ENCODE measurements around the gene SOX9.

DNA sequence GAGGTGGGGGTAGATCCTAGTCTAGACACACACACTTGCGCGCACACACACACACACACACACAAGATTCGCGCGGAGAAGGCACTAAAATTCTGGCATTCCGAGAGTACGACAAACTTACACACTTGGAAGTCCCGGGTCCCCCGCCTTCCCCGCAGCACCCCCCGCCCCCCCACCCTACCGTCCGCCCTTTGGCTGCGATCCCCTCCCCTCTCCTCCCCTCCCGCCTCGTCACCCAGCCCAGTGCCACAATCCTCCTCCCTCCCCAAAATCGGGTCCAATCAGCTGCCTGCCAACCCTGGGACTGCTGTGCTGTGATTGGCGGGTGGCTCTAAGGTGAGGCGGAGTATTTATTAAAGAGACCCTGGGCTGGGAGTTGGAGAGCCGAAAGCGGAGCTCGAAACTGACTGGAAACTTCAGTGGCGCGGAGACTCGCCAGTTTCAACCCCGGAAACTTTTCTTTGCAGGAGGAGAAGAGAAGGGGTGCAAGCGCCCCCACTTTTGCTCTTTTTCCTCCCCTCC, at the start of gene SOX9:
- TF ChIP-seq EZH2 (IDR thresholded peaks at IDR 0.05; ENCODE audit: borderline replicate concordance), result no peak
- TF ChIP-seq, protein P1, sequence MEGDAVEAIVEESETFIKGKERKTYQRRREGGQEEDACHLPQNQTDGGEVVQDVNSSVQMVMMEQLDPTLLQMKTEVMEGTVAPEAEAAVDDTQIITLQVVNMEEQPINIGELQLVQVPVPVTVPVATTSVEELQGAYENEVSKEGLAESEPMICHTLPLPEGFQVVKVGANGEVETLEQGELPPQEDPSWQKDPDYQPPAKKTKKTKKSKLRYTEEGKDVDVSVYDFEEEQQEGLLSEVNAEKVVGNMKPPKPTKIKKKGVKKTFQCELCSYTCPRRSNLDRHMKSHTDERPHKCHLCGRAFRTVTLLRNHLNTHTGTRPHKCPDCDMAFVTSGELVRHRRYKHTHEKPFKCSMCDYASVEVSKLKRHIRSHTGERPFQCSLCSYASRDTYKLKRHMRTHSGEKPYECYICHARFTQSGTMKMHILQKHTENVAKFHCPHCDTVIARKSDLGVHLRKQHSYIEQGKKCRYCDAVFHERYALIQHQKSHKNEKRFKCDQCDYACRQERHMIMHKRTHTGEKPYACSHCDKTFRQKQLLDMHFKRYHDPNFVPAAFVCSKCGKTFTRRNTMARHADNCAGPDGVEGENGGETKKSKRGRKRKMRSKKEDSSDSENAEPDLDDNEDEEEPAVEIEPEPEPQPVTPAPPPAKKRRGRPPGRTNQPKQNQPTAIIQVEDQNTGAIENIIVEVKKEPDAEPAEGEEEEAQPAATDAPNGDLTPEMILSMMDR (IDR thresholded peaks at IDR 0.05; ENCODE audit: poor library complexity), result no peak
- TF ChIP-seq EZH2phosphoT487 (IDR thresholded peaks at IDR 0.05; ENCODE audit: low read depth, severe bottlenecking, unreplicated experiment), result no peak

Measured in hepatocyte (in vitro differentiated cells).